ENCODE measurements around the gene NR1H2. TPM values are rescaled to one million over a fixed set of nuclear protein-coding genes. Genes with fewer than 3 reads are reported as not detected.

The NR1H2 gene
- total and polyA plus RNA-seq, 5 donors = 68.3 to 80.9 (median 71.6) TPM

DNA sequence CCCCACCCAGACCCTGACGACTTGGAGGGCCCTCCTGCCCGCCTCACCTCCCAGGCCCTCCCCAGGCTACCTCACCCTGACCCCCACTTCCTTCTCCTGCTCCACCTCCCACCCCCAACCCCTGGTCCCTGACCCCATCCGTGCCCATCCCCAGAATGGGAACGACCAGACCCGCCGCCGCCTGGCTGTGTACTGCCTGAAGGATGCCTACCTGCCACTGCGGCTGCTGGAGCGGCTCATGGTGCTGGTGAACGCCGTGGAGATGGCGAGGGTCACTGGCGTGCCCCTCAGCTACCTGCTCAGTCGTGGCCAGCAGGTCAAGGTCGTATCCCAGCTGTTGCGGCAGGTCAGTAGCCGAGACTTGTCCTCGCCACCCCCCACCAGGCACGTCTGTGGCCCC lies 30.6 kb downstream of the NR1H2 start:
- DNase-seq = no peak
- intact Hi-C loops (cut with DNase I) = no loop called here
- WGBS = 96% methylated on average over 19 of the region's 19 CpGs
- H3K27me3 ChIP-seq (ENCODE audit: control insufficient read depth, insufficient read depth) = no peaks in the 10 kb centered on the region
- no peak overlapping the region for H3K4me3 ChIP-seq (ENCODE audit: low read length)
- H3K4me1 ChIP-seq (ENCODE audit: control insufficient read depth, insufficient read depth, low read length) = no peaks in the 10 kb centered on the region
- no peak overlapping the region for H3K27ac ChIP-seq (ENCODE audit: low read length)
- no peak for ATAC-seq
- H3K9me3 ChIP-seq (ENCODE audit: control insufficient read depth, low read length) = no peaks in the 10 kb centered on the region

DNA sequence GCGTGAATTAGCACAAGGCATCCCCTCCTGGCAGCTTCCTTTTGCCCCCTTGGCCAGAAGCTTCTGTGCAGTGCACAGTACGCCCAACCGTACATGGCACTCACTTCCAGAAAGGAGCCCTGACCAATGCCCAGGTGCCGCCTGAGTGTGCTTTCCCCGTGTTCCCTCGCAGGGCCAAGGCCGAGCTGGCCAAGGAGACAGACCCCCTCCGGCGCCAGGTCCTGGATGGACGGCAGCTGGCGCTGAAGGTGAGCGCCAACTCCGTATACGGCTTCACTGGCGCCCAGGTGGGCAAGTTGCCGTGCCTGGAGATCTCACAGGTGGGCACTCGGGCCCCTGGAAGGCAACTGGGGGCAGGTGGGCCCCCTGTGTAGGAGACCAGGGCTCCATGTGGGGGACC lies 33.1 kb downstream of the NR1H2 start:
- H3K4me3 ChIP-seq (ENCODE audit: low read length) = no peak overlapping the region
- no peaks in the 10 kb centered on the region for H3K27me3 ChIP-seq (ENCODE audit: control insufficient read depth, insufficient read depth)
- no peaks in the 10 kb centered on the region for H3K9me3 ChIP-seq (ENCODE audit: control insufficient read depth, low read length)
- H3K27ac ChIP-seq (ENCODE audit: low read length) = no peak overlapping the region
- no peak for DNase-seq
- no peaks in the 10 kb centered on the region for H3K4me1 ChIP-seq (ENCODE audit: control insufficient read depth, insufficient read depth, low read length)
- 94% methylated on average over 17 of the region's 17 CpGs for WGBS
- ATAC-seq = no peak
- intact Hi-C loops (cut with DNase I) = no loop called here

DNA sequence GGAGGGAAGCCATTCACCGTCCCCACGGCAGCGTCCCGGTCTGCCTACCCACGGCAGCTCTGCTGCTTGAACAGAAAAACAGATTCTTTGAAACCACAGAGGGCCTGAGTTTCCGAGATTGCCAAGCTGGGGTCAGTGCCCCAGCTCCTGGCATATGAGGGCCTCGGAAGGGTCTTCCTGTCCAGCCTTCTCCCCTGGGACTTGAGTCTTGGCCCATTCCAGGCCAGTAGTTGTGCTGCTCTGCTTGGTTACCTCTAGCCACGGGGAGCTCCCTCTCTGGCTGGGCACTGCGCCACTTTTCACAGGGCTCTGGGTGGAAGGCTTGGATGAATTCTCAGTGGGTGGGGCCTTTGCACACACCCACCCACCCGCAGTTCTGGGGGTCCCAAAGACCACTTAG lies 33.9 kb downstream of the NR1H2 start:
- no peak overlapping the region for H3K4me3 ChIP-seq (ENCODE audit: low read length)
- intact Hi-C loops (cut with DNase I) = loop anchor here in 2 of 4 donors (5.0 kb wide), 2 partner anchors 43 to 48 kb away; partner anchors contain the start of gene NAPSA (in 1 of the 2)
- DNase-seq (no peak), ATAC-seq (no peak)
- H3K27me3 ChIP-seq (ENCODE audit: control insufficient read depth, insufficient read depth) = no peaks in the 10 kb centered on the region
- H3K9me3 ChIP-seq (ENCODE audit: control insufficient read depth, low read length) = no peaks in the 10 kb centered on the region
- 88% methylated on average over 10 of the region's 10 CpGs for WGBS
- no peaks in the 10 kb centered on the region for H3K4me1 ChIP-seq (ENCODE audit: control insufficient read depth, insufficient read depth, low read length)
- no peak overlapping the region for H3K27ac ChIP-seq (ENCODE audit: low read length)

DNA sequence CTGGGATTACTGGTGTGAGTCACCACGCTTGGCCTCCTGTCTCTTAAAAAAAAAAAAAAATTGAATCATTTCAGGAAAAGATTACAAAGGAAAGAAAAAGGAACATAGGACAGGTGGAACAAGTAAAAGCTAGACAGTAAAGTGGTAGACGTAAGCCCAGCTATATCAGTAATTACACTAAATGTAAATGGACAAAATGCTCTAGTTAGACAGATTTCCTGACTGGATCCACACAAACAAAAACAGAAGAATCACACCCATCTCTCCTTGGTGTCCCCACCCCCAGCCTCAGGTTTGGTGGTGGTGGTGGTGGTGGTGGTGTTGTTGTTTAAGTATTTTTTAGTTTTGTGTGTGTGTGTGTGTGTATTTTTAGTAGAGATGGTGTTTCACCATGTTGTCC lies 36.2 kb downstream of the NR1H2 start:
- intact Hi-C loops (cut with DNase I) = loop anchor here in 2 of 4 donors (5.0 kb wide), 2 partner anchors 45 to 50 kb away; partner anchors contain the start of gene NAPSA (in 1 of the 2)
- 97% methylated on average over 2 of the region's 2 CpGs for WGBS
- ATAC-seq (no peak), DNase-seq (no peak)
- no peaks in the 10 kb centered on the region for H3K27me3 ChIP-seq (ENCODE audit: control insufficient read depth, insufficient read depth)
- H3K4me1 ChIP-seq (ENCODE audit: control insufficient read depth, insufficient read depth, low read length) = no peaks in the 10 kb centered on the region
- no peak overlapping the region for H3K27ac ChIP-seq (ENCODE audit: low read length)
- H3K4me3 ChIP-seq (ENCODE audit: low read length) = no peak overlapping the region
- no peaks in the 10 kb centered on the region for H3K9me3 ChIP-seq (ENCODE audit: control insufficient read depth, low read length)

- Histone ChIP-seq H3K27me3 (ENCODE audit: control insufficient read depth, insufficient read depth) (no peaks in the 10 kb centered on the region), H3K9me3 (ENCODE audit: control insufficient read depth, low read length) (no peaks in the 10 kb centered on the region), H3K4me1 (ENCODE audit: control insufficient read depth, insufficient read depth, low read length) (no peaks in the 10 kb centered on the region), H3K27ac (ENCODE audit: low read length) (no peak overlapping the region), H3K4me3 (ENCODE audit: low read length) (no peak overlapping the region)
- ATAC-seq (no peak), DNase-seq (no peak)
- intact Hi-C loops (cut with DNase I) = loop anchor here in 2 of 4 donors (5.0 kb wide), 2 partner anchors 46 to 51 kb away; partner anchors contain the start of gene NAPSA (in 1 of the 2)
- 95% methylated on average over 13 of the region's 13 CpGs for WGBS
Observed at GRCh38 chr19:50413096-50413495, 36.8 kb downstream of the NR1H2 start.

GRCh38 chr19:50413531-50413930 lies 37.3 kb downstream of the NR1H2 start:
- intact Hi-C loops (cut with DNase I) = loop anchor here in 2 of 4 donors (5.0 kb wide), 2 partner anchors 46 to 51 kb away; partner anchors contain the start of gene NAPSA (in 1 of the 2)
- H3K27ac ChIP-seq (ENCODE audit: low read length) = no peak overlapping the region
- no peak for ATAC-seq
- no peaks in the 10 kb centered on the region for H3K4me1 ChIP-seq (ENCODE audit: control insufficient read depth, insufficient read depth, low read length)
- DNase-seq = no peak
- H3K27me3 ChIP-seq (ENCODE audit: control insufficient read depth, insufficient read depth) = no peaks in the 10 kb centered on the region
- WGBS = 96% methylated on average over 21 of the region's 21 CpGs
- H3K9me3 ChIP-seq (ENCODE audit: control insufficient read depth, low read length) = no peaks in the 10 kb centered on the region
- H3K4me3 ChIP-seq (ENCODE audit: low read length) = no peak overlapping the region

GRCh38 chr19:50414864-50415660 lies 38.8 kb downstream of the NR1H2 start:
- intact Hi-C loops (cut with DNase I) = loop anchor here in 2 of 4 donors (5.0 kb wide), 2 partner anchors 48 to 53 kb away; partner anchors contain the start of gene NAPSA (in 1 of the 2)
- H3K4me1 ChIP-seq (ENCODE audit: control insufficient read depth, insufficient read depth, low read length) = no peaks in the 10 kb centered on the region
- H3K9me3 ChIP-seq (ENCODE audit: control insufficient read depth, low read length) = no peaks in the 10 kb centered on the region
- WGBS = 45% methylated on average over 37 of the region's 37 CpGs
- ATAC-seq = peak; percentile 69 to 86
- H3K4me3 ChIP-seq (ENCODE audit: low read length) = no peak overlapping the region
- H3K27me3 ChIP-seq (ENCODE audit: control insufficient read depth, insufficient read depth) = no peaks in the 10 kb centered on the region
- no peak overlapping the region for H3K27ac ChIP-seq (ENCODE audit: low read length)
- DNase-seq = peak; percentile 76 to 92 (median 89)

DNA sequence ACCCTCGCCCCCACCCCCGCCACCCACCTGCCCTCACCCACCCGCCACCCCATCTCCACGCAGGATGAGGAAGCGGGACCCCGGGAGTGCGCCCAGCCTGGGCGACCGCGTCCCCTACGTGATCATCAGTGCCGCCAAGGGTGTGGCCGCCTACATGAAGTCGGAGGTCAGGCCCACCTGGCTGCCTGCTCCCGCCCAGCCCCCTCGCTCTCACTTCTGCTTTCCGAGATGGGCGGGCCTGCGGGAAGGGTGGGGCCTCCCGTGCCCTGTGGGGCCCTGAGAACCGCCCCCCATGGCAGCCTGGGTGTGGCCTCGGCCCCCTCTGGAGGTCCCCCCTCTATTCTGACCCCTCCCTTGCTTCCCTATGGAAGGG lies 39.4 kb downstream of the NR1H2 start:
- H3K27me3 ChIP-seq (ENCODE audit: control insufficient read depth, insufficient read depth) = no peaks in the 10 kb centered on the region
- no peak overlapping the region for H3K4me3 ChIP-seq (ENCODE audit: low read length)
- H3K4me1 ChIP-seq (ENCODE audit: control insufficient read depth, insufficient read depth, low read length) = no peaks in the 10 kb centered on the region
- intact Hi-C loops (cut with DNase I) = no loop called here
- WGBS = 84% methylated on average over 22 of the region's 22 CpGs
- H3K9me3 ChIP-seq (ENCODE audit: control insufficient read depth, low read length) = no peaks in the 10 kb centered on the region
- DNase-seq (peak in 1 of 3 donors; percentile 73), ATAC-seq (peak; percentile 4 to 21)
- H3K27ac ChIP-seq (ENCODE audit: low read length) = no peak overlapping the region

DNA sequence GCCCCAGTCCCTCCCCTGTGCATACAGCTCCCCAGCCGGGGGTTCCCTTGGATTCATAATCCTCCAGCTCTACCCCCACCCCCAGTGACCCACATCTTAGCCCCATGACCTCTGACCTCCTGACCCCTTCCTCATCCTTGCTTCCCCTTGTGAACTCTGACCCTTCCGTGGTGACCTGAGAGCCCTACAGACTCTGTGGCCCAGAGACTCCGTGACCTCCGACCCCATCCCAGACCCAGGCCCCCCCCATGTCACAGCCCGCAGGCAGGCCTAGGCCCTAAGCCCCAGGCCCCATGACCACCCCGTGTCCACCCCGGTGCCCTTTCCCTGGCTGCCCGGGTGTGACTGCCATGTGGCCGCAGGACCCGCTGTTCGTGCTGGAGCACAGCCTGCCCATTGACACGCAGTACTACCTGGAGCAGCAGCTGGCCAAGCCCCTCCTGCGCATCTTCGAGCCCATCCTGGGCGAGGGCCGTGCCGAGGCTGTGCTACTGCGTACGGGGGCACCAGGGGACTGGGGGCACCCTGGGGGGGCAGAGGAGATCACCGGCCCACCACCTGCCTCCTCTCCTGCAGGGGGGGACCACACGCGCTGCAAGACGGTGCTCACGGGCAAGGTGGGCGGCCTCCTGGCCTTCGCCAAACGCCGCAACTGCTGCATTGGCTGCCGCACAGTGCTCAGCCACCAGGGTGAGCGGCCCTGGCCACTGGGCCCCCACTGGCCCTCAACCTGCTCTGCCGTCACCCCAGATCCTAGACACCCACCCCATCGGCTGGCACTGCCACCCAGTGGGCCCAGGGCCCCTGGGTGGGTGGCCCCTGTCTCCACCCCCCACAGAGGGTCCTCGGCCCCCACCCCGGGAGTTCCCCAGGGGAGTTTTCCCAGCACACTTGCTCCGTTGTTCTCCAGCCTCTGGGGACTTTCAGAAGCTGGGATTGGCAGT lies 40.0 kb downstream of the NR1H2 start:
- Histone ChIP-seq H3K27ac (ENCODE audit: low read length) (no peak overlapping the region), H3K9me3 (ENCODE audit: control insufficient read depth, low read length) (no peaks in the 10 kb centered on the region), H3K27me3 (ENCODE audit: control insufficient read depth, insufficient read depth) (no peaks in the 10 kb centered on the region), H3K4me1 (ENCODE audit: control insufficient read depth, insufficient read depth, low read length) (no peaks in the 10 kb centered on the region), H3K4me3 (ENCODE audit: low read length) (no peak overlapping the region)
- intact Hi-C loops (cut with DNase I) = no loop called here
- no peak for ATAC-seq
- WGBS = 89% methylated on average over 35 of the region's 35 CpGs
- peak in 1 of 3 donors; percentile 46 for DNase-seq

GRCh38 chr19:50417111-50418081 lies 41.1 kb downstream of the NR1H2 start:
- Histone ChIP-seq H3K27me3 (ENCODE audit: control insufficient read depth, insufficient read depth) (no peaks in the 10 kb centered on the region), H3K9me3 (ENCODE audit: control insufficient read depth, low read length) (no peaks in the 10 kb centered on the region), H3K4me1 (ENCODE audit: control insufficient read depth, insufficient read depth, low read length) (no peaks in the 10 kb centered on the region), H3K4me3 (ENCODE audit: low read length) (no peak overlapping the region), H3K27ac (ENCODE audit: low read length) (no peak overlapping the region)
- 69% methylated on average over 42 of the region's 42 CpGs for WGBS
- ATAC-seq (no peak), DNase-seq (peak in 1 of 3 donors; percentile 39)
- intact Hi-C loops (cut with DNase I) = no loop called here

Measured in right cardiac atrium (tissue), 5 donors.